ENCODE data around the gene SPSB4.
A peak's percentile ranks its signal among the peaks of the same experiment; 100 is the strongest.

SPSB4 gene

GRCh38 chr3:141100531-141101320, 49.6 kb downstream of the SPSB4 start:
- DNase-seq (ENCODE audit: extremely low read depth, low read depth), result no peak
- TF ChIP-seq CTCF (IDR thresholded peaks at IDR 0.05; ENCODE audit: low read depth, low read length), result no peak

- no peak for TF ChIP-seq CTCF (IDR thresholded peaks at IDR 0.05; ENCODE audit: low read depth, low read length)
- DNase-seq (ENCODE audit: extremely low read depth, low read depth), result no peak
These were observed 51.2 kb downstream of the SPSB4 start for GRCh38 chr3:141102372-141102771.

- DNase-seq (ENCODE audit: extremely low read depth, low read depth), result no peak
- no peak for TF ChIP-seq CTCF (IDR thresholded peaks at IDR 0.05; ENCODE audit: low read depth, low read length)
These were observed 51.9 kb downstream of the SPSB4 start for GRCh38 chr3:141103067-141103466.

GRCh38 chr3:141103503-141103902, 52.4 kb downstream of the SPSB4 start:
- DNase-seq (ENCODE audit: extremely low read depth, low read depth), result no peak
- no peak for TF ChIP-seq CTCF (IDR thresholded peaks at IDR 0.05; ENCODE audit: low read depth, low read length)

GRCh38 chr3:141104151-141104821, 53.1 kb downstream of the SPSB4 start:
- DNase-seq (ENCODE audit: extremely low read depth, low read depth), result no peak
- TF ChIP-seq CTCF (IDR thresholded peaks at IDR 0.05; ENCODE audit: low read depth, low read length), result no peak

GRCh38 chr3:141105828-141106628, 54.9 kb downstream of the SPSB4 start:
- no peak for DNase-seq (ENCODE audit: extremely low read depth, low read depth)
- peak; percentile 74 for TF ChIP-seq CTCF (IDR thresholded peaks at IDR 0.05; ENCODE audit: low read depth, low read length)

Measured in AG09319 (cell line).